GM19025 (cell line): Measurements from ENCODE around the gene SP1.
A peak's percentile ranks its signal among the peaks of the same experiment; 100 is the strongest.
"Not testable (repeated sequence)": the region's sequence is repeated elsewhere in the genome, so short reads cannot be mapped to it uniquely, and the experiment has no call there.

Experiments
- ATAC-seq: cut with Tn5 transposase; IDR thresholded peaks from one replicate; pipeline ENCODE4 v1.9.1; 2021; ENCODE audit warnings: mild to moderate bottlenecking, low read depth, moderate library complexity; ENCODE audit not compliant: unreplicated experiment

Gene SP1

GRCh38 chr12:53355121-53355520 lies 24.9 kb upstream of the SP1 start:
- ATAC-seq: no peak

GRCh38 chr12:53358836-53359419 lies 21.0 kb upstream of the SP1 start:
- ATAC-seq: no peak

- ATAC-seq: not testable (repeated sequence)
Observed at GRCh38 chr12:53361638-53362037, 18.3 kb upstream of the SP1 start.

- ATAC-seq: no peak
Observed at GRCh38 chr12:53365245-53365904, 14.6 kb upstream of the SP1 start.

GRCh38 chr12:53373554-53374133 lies 6.3 kb upstream of the SP1 start:
- ATAC-seq: not testable (repeated sequence)

- not testable (repeated sequence) for ATAC-seq
Observed at GRCh38 chr12:53374277-53374676, 5.7 kb upstream of the SP1 start.

- no peak for ATAC-seq
Observed at GRCh38 chr12:53376747-53377146, 3.2 kb upstream of the SP1 start.

- ATAC-seq: no peak
Observed at GRCh38 chr12:53378222-53378621, 1.8 kb upstream of the SP1 start.

GRCh38 chr12:53378724-53379388 lies 1.1 kb upstream of the SP1 start:
- no peak for ATAC-seq

GRCh38 chr12:53379389-53380103 lies 430 bp upstream of the SP1 start:
- peak; percentile 61 for ATAC-seq

- no peak for ATAC-seq
Observed at GRCh38 chr12:53380794-53381730, 1.1 kb downstream of the SP1 start.

GRCh38 chr12:53381731-53382630 lies 2.0 kb downstream of the SP1 start:
- no peak for ATAC-seq

GRCh38 chr12:53383258-53383657 lies 3.3 kb downstream of the SP1 start:
- ATAC-seq: no peak

- ATAC-seq: not testable (repeated sequence)
Observed at GRCh38 chr12:53386381-53386780, 6.4 kb downstream of the SP1 start.

GRCh38 chr12:53388932-53389331 lies 9.0 kb downstream of the SP1 start:
- no peak for ATAC-seq

- ATAC-seq: no peak
Observed at GRCh38 chr12:53389702-53390101, 9.7 kb downstream of the SP1 start.

- ATAC-seq: no peak
Observed at GRCh38 chr12:53391724-53392123, 11.7 kb downstream of the SP1 start.

GRCh38 chr12:53399896-53400295 lies 19.9 kb downstream of the SP1 start:
- ATAC-seq: no peak

GRCh38 chr12:53402351-53402750 lies 22.4 kb downstream of the SP1 start:
- not testable (repeated sequence) for ATAC-seq
